Epithelial cell of esophagus (primary cell): ENCODE results near the gene FMNL2.

ENCODE experiments used
- DNase-seq: peaks from one replicate; pipeline ENCODE4 v3.0.0; 2010; ENCODE audit warnings: low read depth
- H3K4me3 ChIP-seq: 2 replicates; pipeline ENCODE4 v1.5.1; 2011; ENCODE audit warnings: mild to moderate bottlenecking, low read length, control low read depth
- CTCF ChIP-seq: IDR thresholded peaks from 2 replicates; pipeline ENCODE4 v1.5.1; 2011; ENCODE audit warnings: low read depth, mild to moderate bottlenecking, low read length, control low read depth, inconsistent platforms; ENCODE audit not compliant: insufficient read depth; ENCODE audit errors: missing control alignments

Gene FMNL2

DNA sequence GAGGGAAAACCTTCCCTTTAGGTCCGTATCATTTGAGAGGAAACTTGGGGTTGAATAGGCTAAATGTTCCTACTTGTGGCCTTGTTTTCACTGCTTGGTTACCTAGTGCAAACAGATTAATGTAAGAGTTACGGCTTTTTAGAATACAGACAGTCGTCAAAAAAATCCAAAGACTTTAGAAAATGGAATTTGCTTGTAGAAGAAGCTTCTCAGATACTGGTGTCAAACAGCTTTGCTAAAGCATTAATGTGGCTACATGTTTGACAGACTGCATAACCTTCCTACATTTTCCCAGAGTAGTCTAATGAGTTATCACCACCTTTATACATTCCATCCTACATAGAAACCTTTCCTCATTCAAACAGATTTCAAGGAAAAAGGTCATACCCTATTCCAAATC, 114.6 kb downstream of the FMNL2 start:
- no peak for TF ChIP-seq CTCF
- no peak for DNase-seq
- H3K4me3 ChIP-seq, result no peak overlapping the region

DNA sequence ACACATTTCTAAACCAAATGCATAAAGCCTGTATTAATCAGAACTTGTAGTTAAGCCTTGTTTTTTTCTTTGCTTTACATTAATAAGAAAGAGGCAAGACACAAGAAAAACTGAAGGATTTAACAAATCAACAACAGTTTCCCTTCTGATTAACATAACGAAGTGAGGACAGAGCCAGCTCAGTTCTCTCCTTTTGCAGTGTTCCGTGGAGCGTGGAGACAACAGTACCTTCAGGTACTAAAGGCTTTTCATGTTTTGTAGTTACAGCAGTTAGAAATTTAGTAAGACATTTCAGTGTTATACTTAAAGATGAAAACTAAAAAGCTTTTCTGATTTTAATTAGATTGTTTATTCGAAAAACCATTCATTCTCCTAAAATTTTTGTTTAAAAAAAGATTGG, 115.2 kb downstream of the FMNL2 start:
- no peak for TF ChIP-seq CTCF
- H3K4me3 ChIP-seq, result no peak overlapping the region
- DNase-seq, result no peak

DNA sequence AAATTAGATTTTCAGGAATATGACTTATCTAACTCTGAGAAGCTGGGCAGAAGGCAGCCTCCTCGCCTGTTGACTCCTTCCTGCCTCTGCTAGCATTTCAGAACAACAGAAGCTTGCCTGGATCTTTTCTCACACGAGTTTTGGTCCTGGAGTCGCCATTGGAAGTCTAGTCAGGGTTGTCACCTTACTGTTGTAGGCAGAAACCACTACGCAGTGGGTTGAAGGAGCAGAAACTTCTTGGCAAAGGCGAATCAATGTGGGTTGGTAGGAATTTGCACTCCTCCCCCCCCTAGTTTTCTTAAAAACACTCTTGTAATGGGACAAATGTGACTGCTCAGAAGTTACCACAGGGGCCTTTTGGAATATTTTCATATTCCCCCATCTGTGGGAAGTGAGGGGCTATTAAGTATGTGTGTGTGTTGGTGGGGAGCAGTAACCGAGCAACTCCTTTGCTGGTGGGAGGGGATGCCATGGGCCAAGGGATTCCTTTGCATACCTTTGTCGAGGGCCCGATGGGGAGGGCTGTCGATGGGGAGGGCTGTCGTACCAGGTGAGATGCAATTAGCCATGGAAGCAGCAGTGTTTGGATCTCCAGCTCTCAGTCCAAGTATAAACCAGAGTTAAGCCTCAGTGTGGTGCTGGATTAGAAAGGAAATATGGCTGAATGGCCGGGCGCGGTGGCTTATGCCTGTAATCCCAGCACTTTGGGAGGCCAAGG, 117.4 kb downstream of the FMNL2 start:
- no peak for TF ChIP-seq CTCF
- no peak overlapping the region for H3K4me3 ChIP-seq
- DNase-seq, result no peak

GRCh38 chr2:152453129-152453911, 118.3 kb downstream of the FMNL2 start:
- no peak for DNase-seq
- no peak for TF ChIP-seq CTCF
- H3K4me3 ChIP-seq, result no peak overlapping the region

- H3K4me3 ChIP-seq, result no peak overlapping the region
- no peak for DNase-seq
- TF ChIP-seq CTCF, result no peak
These were observed 119.4 kb downstream of the FMNL2 start for GRCh38 chr2:152454371-152454770.

DNA sequence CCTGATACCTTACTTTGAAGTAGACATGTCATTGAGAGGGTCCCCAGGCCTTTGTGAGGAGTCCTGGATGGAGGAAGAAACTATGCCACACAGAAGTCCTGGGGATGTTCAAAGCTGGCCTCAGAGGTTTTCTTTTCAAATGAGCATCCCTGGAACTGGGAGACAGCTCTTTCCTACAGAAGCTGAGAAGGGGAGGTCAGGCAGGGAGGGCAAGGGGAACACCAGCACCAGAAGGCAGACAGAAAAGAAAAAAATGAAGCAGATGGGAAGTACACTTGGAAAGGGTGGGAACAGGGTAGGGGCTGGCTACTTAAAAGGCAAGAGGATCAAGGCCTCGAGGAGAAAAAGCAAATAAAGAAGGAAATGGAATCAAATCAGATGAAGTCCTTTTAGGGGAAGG, 120.0 kb downstream of the FMNL2 start:
- no peak for TF ChIP-seq CTCF
- no peak for DNase-seq
- H3K4me3 ChIP-seq, result no peak overlapping the region
